Stimulated activated CD4-positive, alpha-beta T cell treated with anti-CD3 and anti-CD28 coated beads, Interleukin-12 subunit alpha, Interleukin-12 subunit beta, amount 100 ng/mL, for 48 hours (primary cell): Measurements from ENCODE around the gene INKA2.

Experiments used
- DNase-seq, 3 donors: peaks; one replicate each; pipeline ENCODE4 v3.0.0-alpha.2; 2020; ENCODE audit warnings: low read depth in 2 of 3, low spot score in 1 of 3

The INKA2 gene

GRCh38 chr1:111706921-111707320 lies 32.3 kb downstream of the INKA2 start:
- no peak for DNase-seq

GRCh38 chr1:111705841-111706240 lies 33.4 kb downstream of the INKA2 start:
- no peak for DNase-seq

DNA sequence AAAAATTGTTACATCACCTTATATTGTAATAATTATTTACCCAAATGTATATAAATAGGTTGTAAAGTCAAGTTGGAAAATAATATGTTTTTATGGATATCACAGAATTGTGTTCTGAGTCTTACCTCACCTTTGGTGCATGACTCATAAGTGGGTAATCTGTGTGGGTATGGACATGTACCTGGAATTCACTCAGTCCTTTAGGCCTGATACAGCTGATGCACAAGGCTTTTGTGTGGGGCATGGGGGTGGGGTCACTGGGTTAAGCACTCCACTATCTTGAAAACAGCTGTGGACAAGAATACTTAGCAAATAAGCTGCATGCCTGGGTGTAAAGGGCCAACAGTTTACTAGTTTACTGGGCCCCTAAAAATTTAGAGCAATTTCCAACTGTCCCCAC lies 34.4 kb downstream of the INKA2 start:
- DNase-seq: no peak

GRCh38 chr1:111704240-111704639 lies 35.0 kb downstream of the INKA2 start:
- DNase-seq: no peak

- DNase-seq: no peak
Observed at GRCh38 chr1:111702504-111703050, 36.6 kb downstream of the INKA2 start.

DNA sequence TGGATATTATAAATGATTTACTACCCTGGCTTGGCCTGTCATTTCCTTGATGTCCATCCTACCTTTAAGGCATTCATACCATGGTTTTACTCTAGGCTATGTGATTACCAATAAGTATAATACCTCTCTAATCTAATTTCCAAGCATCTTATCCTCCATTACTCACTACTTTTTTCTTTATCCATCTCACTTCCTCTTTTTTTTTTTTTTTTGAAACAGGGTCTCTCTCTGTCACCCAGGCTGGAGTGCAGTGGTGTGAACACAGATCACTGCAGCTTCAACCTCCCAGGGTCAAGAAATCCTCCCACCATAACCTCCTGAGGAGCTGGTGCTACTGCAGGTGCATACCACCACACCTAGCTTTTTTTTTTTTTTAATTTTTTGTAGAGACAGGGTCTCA lies 39.9 kb downstream of the INKA2 start:
- no peak for DNase-seq

- DNase-seq: no peak
Observed at GRCh38 chr1:111696330-111696729, 42.9 kb downstream of the INKA2 start.

DNA sequence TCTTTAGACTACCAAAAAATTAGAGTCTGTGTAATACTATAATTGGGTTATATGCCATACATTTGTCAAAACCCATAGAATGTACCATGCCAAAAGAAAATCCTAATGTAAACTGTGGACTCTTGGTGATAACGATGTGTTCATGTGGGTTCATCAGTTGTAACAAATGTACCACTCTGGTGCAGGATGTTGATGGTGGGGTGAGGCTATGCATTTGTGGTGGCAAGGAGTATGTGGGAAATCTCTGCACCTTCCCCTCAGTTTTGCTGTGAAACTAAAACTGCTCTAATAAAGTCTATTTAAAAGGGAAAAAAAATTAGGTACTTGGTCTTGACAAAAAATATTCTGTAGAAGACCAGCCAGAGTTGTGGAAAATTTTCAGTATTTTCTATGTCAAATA lies 43.4 kb downstream of the INKA2 start:
- DNase-seq: no peak

DNA sequence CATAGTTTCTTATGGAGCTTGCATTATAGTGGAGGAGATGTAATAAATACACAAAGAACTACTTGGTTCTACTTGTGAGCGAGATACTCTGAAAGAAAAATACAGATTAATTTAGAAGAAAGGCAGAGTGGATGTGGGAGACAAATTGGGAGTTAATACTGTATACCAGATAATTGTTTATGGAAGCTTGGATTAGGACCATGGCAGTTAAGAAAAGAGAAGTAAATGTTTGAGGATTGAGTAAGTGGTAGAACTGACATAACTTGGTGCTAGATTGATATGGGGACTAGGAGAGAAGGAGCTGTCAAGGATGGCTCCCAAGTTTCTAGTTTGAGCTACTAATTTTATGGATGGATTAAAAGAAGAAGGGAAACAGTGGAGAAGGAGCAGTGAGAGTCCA lies 47.3 kb downstream of the INKA2 start:
- no peak for DNase-seq

DNA sequence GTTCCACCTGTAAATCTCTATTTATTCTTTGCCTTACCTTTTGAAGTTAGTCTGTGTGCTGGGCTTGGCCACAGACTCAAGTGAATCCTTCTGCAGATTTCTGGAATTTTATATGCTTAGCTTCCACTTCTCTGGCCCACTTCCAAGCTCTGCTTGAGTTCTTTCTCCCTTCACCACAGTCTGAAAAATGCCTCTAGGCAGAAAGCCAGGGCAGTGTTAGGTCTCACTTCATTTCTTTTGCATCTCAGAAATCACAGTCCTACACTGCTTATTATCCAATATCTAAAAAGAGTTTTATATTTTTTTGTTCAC lies 48.9 kb downstream of the INKA2 start:
- no peak for DNase-seq
